Subcutaneous adipose tissue (tissue), 4 donors: ENCODE data around the gene HMX1. TPM values are rescaled to one million over a fixed set of nuclear protein-coding genes. Genes with fewer than 3 reads are reported as not detected.

Experiments
- total RNA-seq, 4 donors: library from RNA; depleted of rRNA; stranded (reverse); fragments of >200 nt; gene quantifications; one replicate each; pipeline ENCODE4 v1.1.0, GENCODE V29; 2016
- TF ChIP-seq, protein P1 (sequence below): fragments of 450-650 bp; IDR thresholded peaks from one replicate; pipeline ENCODE4 v1.5.1; 2016; ENCODE audit warnings: low read depth, mild to moderate bottlenecking, control low read depth, antibody characterized with exemption, moderate library complexity

The HMX1 gene
- total RNA-seq, 4 donors from 2014 or later, result not detected

DNA sequence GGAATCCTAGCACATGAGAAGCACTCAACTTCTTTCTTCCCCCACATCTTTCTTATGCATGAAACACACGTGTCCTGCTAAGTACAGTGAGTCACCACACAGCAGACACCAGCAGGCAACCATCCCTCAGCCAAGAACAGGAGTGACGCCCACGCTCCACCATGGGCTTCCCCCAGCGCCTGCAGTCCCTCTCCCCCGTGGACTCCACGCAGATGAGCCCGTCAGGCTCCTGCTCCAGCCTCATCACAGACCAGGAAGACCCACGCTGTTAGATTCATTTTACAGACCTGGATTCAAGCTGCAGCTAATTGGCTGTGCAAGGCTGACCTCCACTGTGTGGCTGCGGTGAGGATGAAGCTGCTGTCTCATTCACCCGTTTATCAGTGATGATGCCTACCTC is 16.7 kb downstream of the HMX1 start:
- TF ChIP-seq, protein P1, sequence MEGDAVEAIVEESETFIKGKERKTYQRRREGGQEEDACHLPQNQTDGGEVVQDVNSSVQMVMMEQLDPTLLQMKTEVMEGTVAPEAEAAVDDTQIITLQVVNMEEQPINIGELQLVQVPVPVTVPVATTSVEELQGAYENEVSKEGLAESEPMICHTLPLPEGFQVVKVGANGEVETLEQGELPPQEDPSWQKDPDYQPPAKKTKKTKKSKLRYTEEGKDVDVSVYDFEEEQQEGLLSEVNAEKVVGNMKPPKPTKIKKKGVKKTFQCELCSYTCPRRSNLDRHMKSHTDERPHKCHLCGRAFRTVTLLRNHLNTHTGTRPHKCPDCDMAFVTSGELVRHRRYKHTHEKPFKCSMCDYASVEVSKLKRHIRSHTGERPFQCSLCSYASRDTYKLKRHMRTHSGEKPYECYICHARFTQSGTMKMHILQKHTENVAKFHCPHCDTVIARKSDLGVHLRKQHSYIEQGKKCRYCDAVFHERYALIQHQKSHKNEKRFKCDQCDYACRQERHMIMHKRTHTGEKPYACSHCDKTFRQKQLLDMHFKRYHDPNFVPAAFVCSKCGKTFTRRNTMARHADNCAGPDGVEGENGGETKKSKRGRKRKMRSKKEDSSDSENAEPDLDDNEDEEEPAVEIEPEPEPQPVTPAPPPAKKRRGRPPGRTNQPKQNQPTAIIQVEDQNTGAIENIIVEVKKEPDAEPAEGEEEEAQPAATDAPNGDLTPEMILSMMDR, result no peak

DNA sequence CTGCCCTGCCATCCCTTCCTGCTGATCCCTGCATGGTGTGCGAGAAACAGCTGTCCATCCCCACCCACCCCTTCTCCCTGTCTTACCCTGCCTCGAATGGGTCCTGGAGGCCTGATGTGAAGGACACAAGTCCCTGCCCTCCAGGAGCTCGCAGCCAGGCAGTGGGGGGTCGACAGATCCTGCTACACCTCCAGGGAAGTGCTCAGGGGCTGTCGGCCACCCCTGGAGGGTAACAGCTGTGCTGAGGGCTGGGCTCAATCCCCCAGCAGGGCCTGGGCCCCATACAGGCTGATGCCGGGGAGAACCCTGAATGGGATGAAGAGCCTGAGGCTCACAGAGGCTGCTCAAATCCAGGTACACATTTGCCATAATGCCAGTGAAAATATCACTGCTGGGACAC is 17.6 kb downstream of the HMX1 start:
- TF ChIP-seq, protein P1, result no peak

DNA sequence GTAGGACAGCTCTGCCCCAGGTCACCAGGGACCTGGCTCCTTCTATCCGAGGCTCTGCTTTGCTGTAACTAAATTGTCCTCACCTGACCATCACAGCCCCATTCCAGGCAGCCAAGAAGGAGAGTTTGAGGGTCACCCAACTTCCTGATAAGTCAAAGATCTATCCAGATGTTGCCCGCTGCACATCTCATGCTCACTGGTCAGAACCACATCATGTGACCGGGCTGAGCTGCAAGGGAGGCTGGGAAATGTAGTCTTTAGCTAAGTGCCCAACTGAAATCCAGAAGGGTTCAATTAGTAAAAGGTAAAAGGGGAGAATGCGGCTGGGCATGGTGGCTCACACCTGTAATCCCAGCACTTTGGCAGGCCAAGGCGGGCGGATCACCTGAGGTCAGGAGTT is 18.4 kb downstream of the HMX1 start:
- TF ChIP-seq, protein P1, result no peak

DNA sequence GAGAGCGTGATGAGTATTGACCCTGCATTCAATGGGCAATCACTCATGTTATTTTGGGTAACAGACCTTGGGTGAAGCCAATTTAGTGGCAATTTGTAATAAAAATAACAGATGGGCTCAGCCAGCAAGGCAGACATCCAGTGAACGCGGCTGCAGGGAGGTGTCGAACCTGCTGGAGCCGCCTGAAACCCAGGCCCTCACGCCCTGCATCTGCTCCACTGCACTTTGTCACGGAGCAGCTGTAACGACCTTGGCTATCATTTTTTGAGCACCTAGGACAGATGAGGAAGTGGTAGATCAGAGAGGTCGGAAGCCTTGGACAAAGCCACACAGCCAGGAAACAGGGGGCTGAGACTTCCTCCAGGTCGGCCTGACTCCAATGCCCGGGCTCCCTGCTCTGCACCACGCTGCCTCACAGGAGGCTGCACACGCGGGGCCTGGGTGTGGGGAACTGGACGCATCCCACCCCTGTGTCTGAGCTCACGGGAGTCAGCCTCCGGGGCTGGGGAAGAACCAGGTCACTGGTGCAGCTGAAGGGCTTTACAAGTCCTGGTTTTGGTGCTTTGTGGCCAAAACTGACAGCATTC is 19.4 kb downstream of the HMX1 start:
- TF ChIP-seq, protein P1, result no peak

DNA sequence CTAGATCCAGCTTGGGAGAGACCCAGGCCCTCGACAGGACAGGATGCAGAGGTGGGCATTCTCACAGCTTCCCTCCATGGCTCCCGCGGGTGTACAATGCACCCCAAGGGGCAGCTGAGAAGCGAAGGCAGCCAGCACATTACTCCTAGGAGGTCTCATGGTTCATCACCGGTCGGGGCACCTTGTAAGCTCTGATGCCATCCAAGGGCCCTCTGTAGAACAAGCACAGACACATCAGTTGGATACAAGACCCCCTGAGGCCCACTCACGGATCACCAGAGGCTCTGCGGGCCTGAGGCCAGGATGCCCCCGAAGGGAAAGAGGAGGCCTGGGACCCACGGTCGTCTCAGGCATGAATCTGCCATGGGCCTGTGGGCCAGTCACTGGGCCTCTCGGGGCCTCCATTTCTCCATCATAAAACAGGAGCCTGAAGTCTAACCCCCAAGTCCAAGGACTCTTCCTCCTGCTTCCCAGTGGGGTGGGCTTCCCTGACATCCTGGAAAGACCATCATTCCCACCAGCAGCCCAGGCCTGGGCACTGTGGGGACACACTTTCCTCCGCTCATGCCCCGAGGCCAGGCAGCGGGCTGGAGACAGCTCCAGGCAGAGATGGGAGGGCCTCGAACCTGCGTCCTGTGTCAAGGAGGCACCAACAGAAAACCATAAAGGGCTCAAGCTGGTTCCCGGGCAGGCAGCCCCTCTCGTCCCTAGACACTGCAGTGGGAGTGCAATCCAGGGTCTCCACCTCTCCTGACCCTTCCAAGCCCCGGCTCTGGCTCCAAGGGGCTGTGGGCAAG is 20.1 kb downstream of the HMX1 start:
- TF ChIP-seq, protein P1, result no peak

DNA sequence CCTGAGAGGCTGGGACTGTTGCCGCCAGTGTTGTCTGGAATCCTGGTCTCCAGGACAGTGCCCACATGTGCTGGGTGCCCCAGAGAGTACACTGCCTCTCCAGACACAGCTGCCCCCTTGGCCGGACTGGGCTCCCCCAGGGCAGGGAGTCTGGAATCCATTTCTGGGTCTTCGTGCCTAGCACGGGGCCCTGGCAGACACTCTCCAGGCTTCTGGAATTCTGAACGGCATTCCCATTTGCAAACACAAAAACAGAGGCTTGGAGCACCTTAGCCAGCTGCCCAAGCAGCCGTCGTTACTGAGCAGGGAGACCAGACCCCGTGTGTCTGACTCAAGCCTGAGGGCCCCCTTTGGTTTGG is 20.8 kb downstream of the HMX1 start:
- TF ChIP-seq, protein P1, result no peak

DNA sequence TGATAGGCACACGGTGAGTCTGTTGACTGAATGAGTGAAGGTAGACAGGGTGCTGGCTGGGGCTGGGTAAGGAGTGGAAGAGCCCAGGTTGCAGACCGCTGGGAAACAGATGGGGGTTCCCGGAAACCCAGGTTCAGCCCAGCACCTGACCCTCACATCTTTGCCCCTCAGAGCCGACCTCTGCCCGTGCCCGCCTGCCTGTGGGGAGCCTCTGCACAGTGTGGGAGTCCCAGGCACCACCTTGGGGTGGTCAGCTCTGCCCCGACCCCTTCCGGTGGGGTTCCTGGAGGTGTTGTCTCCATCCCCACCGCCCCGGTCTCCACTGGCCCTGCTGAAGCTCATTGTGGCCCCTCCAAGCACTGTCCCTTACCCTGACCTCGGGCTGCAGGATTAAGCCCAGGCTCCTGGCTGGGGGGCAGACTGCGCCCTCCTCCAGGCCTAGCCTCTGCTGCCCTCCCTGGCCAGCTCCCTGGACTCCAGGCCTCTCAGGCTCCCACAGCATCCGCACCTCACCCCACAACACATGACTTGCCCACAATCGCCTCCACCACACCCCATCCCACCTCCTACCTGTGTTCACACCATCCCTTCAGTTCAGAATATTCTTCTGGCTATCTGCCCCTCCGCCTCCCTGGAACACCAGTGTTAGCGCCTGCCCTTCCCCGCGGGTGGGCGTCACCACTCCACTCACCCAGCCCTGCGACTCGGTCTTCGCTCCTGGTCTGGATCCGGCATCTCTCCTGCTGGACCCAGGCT is 21.4 kb downstream of the HMX1 start:
- TF ChIP-seq, protein P1, result no peak
